HFFc6 (cell line): ENCODE measurements around the gene FZD7. TPM values are rescaled to one million over a fixed set of nuclear protein-coding genes. Genes with fewer than 3 reads are reported as not detected.

Source experiments
- DNase-seq: peaks from one replicate; pipeline ENCODE4 v3.0.0-alpha.2; 2018
- H3K27ac Mint-ChIP-seq: 2 replicates; pipeline ENCODE4 v1.8.0; 2020; ENCODE audit warnings: mild to moderate bottlenecking, mixed read lengths
- H3K27me3 Mint-ChIP-seq: 2 replicates; pipeline ENCODE4 v1.8.0; 2021; ENCODE audit warnings: mild to moderate bottlenecking, moderate library complexity, mixed read lengths; ENCODE audit not compliant: insufficient read depth
- H3K36me3 Mint-ChIP-seq: 2 replicates; pipeline ENCODE4 v1.8.0; 2021; ENCODE audit warnings: low read depth, mixed read lengths
- H3K4me1 Mint-ChIP-seq: 2 replicates; pipeline ENCODE4 v1.8.0; 2020; ENCODE audit warnings: low read depth, mixed read lengths
- H3K4me3 Mint-ChIP-seq: 2 replicates; pipeline ENCODE4 v1.8.0; 2020; ENCODE audit warnings: mild to moderate bottlenecking, moderate library complexity, mixed read lengths
- H3K9me3 Mint-ChIP-seq: 2 replicates; pipeline ENCODE4 v1.8.0; 2020; ENCODE audit warnings: mild to moderate bottlenecking, mixed read lengths
- total RNA-seq, 6 experiments: library from RNA; stranded (reverse); fragmentation: NEBNext Ultra II Directional; extraction: Animal tissue kit (Norgen Biotek cat#: 25700); gene quantifications; 2 replicates in 1 of 6; 3 replicates in 5 of 6; pipeline ENCODE4 v1.2.3, GENCODE V29; 2021
- TF ChIP-seq, protein P1 (sequence below): fragments of 200-600 bp; sonication (generic); IDR thresholded peaks from 2 replicates; pipeline ENCODE4 v1.5.0; 2021; ENCODE audit warnings: antibody characterized with exemption, mild to moderate bottlenecking

Gene FZD7
- total RNA-seq, 6 experiments from 2014 or later, result 111 to 147 (median 117) TPM

DNA sequence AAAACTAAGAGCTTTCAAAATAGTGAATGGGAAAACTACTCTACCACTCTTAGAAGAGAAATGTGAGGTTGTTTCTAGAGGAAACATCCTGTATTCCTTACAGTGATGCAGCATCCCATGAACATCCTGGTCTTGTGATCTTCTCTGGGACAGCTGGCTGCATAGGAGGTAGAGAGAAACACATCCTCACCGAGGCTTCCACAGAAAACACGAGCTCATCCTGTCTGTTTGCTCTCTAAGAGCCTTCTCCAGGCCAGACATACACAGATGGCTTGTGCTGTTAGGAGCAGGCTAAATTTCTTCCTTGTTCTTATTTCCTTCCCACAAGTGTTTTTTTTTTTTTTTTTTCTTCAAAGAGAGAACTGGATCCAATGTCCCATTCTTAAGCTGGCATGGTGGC is 14.7 kb upstream of the FZD7 start:
- Mint-ChIP-seq H3K4me1 (peaks cover 19% of the 10 kb centered on the region), H3K36me3 (no peaks in the 10 kb centered on the region), H3K4me3 (no peak overlapping the region), H3K27me3 (no peaks in the 10 kb centered on the region; the same call in 1 of the 2 replicates), H3K9me3 (no peaks in the 10 kb centered on the region), H3K27ac (no peak overlapping the region)
- TF ChIP-seq, protein P1, sequence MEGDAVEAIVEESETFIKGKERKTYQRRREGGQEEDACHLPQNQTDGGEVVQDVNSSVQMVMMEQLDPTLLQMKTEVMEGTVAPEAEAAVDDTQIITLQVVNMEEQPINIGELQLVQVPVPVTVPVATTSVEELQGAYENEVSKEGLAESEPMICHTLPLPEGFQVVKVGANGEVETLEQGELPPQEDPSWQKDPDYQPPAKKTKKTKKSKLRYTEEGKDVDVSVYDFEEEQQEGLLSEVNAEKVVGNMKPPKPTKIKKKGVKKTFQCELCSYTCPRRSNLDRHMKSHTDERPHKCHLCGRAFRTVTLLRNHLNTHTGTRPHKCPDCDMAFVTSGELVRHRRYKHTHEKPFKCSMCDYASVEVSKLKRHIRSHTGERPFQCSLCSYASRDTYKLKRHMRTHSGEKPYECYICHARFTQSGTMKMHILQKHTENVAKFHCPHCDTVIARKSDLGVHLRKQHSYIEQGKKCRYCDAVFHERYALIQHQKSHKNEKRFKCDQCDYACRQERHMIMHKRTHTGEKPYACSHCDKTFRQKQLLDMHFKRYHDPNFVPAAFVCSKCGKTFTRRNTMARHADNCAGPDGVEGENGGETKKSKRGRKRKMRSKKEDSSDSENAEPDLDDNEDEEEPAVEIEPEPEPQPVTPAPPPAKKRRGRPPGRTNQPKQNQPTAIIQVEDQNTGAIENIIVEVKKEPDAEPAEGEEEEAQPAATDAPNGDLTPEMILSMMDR, result no peak
- DNase-seq, result no peak

DNA sequence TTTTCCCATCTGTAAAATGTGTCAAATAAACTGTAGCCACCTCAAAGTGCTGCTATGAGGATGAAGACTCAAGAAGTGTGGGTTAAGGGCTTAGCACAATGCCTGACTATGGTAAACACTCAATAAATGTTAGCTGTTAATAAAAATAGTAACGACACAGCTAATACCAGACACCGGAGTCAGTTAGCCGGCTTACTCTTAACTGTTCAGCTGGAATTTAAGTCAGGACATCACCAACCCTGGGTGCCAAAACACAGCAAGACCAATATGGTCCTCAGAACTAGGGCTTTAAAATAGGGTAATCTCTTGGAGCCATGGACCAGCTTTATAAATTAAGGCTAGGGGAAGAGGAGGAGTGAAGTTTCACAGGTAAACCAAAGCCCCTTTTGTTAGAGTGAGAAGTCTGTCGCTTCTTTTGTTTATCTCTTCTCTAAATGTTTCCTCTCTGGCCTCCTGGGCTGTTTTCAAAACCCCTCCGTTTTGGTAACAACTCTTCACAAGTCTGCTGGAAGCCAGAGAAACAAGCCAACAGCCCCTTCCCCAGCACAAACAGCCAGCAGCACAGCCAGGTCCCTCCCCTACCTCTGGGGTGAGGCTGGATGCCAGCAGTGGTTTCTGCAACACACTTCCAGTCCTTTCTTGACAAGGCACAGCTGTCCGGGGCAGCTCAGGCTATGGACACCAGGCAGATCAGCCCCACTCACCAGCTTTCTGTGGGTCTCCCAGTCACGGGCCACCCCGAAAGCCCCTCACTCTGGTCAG is 13.8 kb upstream of the FZD7 start:
- no peak for DNase-seq
- H3K4me1 Mint-ChIP-seq, result peaks cover 10% of the 10 kb centered on the region
- TF ChIP-seq, protein P1, result no peak
- no peaks in the 10 kb centered on the region for H3K9me3 Mint-ChIP-seq
- no peak overlapping the region for H3K4me3 Mint-ChIP-seq
- H3K27me3 Mint-ChIP-seq, result no peaks in the 10 kb centered on the region
- H3K27ac Mint-ChIP-seq, result no peak overlapping the region
- no peaks in the 10 kb centered on the region for H3K36me3 Mint-ChIP-seq

DNA sequence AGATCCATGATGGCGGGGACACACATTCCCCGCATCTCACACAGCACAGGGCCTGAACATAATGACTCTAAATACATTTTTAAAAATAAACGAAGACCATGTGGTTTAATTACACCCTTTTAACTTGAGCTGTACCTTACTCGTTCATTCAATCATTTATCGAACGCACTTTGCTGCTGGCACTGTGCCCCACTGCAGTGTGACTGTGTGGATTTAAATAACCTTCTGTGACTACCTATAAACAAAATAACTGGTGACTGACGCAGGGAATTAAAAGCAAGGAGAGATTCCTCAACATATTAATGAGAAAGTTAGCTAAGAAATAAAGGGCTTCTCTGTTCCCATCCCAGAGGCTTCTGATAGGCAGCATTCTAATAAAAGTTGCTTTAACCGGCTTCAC is 10.9 kb upstream of the FZD7 start:
- Mint-ChIP-seq H3K27ac (no peak overlapping the region), H3K36me3 (no peaks in the 10 kb centered on the region; the same call in 1 of the 2 replicates), H3K9me3 (no peaks in the 10 kb centered on the region), H3K4me1 (no peaks in the 10 kb centered on the region), H3K4me3 (no peak overlapping the region), H3K27me3 (no peaks in the 10 kb centered on the region; the same call in none of the 2 replicates)
- DNase-seq, result no peak
- TF ChIP-seq, protein P1, result no peak

DNA sequence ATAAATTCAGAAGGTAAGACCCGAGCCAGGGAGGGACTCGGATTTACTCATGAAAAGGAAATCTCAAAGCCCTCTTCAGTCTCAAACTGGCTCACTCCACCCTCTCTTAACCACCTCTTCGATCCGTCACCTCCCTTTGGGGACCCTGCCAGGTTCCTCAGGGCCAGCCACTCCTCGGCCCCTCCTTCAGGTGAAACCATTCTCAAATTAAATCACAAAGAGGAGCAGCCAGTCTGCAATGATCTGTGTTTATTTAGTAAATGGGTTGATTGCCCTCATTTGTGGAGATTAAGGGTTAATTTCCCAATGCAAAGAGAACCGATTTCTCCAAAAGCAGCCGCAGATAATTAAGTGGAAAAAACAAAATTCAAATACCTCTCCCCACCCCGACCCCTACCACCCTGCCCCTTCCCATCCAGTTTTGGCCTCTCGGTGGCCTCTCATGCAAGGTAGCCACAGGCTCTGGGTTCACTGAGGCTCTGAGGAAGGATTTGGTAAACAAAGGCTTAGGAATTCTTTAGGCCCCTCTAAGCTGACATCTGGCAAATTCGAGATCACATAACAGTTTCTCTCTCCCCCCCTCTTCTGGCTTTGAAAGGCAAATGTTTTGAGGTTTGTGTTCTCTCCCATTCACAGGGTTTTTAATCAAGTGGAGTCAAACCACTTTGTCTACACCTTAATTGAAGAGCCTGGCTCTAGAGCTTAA is 10.3 kb upstream of the FZD7 start:
- TF ChIP-seq, protein P1, result no peak
- H3K36me3 Mint-ChIP-seq, result no peaks in the 10 kb centered on the region; the same call in 1 of the 2 replicates
- H3K9me3 Mint-ChIP-seq, result no peaks in the 10 kb centered on the region
- no peak overlapping the region for H3K4me3 Mint-ChIP-seq
- no peaks in the 10 kb centered on the region; the same call in none of the 2 replicates for H3K27me3 Mint-ChIP-seq
- no peak overlapping the region for H3K27ac Mint-ChIP-seq
- no peak for DNase-seq
- no peaks in the 10 kb centered on the region for H3K4me1 Mint-ChIP-seq

DNA sequence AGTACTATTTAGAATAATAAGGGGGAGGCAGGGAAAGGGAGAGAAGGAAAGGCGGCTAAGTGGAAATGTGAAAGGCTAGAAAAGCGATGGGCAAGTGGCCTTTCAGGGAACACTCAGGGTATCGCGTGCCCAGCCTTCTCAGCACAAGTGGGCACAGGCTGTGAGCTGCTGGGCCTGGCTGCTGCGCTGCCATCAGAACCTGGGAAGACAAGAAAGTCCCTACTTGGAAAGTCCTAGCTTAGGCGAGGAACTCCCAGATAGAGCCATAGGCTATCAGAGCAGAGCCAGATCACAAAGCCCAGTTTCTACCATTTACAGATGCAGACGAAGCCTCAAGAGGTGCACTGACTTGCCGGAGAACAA is 9.8 kb upstream of the FZD7 start:
- Mint-ChIP-seq H3K4me1 (no peaks in the 10 kb centered on the region), H3K4me3 (no peak overlapping the region), H3K27me3 (no peaks in the 10 kb centered on the region; the same call in none of the 2 replicates), H3K9me3 (no peaks in the 10 kb centered on the region), H3K36me3 (no peaks in the 10 kb centered on the region; the same call in 1 of the 2 replicates), H3K27ac (no peak overlapping the region)
- DNase-seq, result no peak
- TF ChIP-seq, protein P1, result no peak
